ENCODE data around the gene OCIAD2.

- TF ChIP-seq, protein P1, sequence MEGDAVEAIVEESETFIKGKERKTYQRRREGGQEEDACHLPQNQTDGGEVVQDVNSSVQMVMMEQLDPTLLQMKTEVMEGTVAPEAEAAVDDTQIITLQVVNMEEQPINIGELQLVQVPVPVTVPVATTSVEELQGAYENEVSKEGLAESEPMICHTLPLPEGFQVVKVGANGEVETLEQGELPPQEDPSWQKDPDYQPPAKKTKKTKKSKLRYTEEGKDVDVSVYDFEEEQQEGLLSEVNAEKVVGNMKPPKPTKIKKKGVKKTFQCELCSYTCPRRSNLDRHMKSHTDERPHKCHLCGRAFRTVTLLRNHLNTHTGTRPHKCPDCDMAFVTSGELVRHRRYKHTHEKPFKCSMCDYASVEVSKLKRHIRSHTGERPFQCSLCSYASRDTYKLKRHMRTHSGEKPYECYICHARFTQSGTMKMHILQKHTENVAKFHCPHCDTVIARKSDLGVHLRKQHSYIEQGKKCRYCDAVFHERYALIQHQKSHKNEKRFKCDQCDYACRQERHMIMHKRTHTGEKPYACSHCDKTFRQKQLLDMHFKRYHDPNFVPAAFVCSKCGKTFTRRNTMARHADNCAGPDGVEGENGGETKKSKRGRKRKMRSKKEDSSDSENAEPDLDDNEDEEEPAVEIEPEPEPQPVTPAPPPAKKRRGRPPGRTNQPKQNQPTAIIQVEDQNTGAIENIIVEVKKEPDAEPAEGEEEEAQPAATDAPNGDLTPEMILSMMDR (IDR thresholded peaks at IDR 0.05; ENCODE audit: low read depth, low read length, missing input control): no peak
- TF ChIP-seq RXRA (IDR thresholded peaks at IDR 0.05) (no peak), TAF1 (conservative IDR thresholded peaks at IDR 0.05) (no peak), JUND (IDR thresholded peaks at IDR 0.05) (no peak), YY1 (IDR thresholded peaks at IDR 0.05) (no peak), GABPA (IDR thresholded peaks at IDR 0.05 in 1 of 2, conservative IDR thresholded peaks at IDR 0.05 in 1 of 2) (no peak), SP1 (IDR thresholded peaks at IDR 0.05) (no peak), RAD21 (IDR thresholded peaks at IDR 0.05) (no peak), ATF3 (IDR thresholded peaks at IDR 0.05) (no peak), REST (IDR thresholded peaks at IDR 0.05) (no peak), HNF4G (IDR thresholded peaks at IDR 0.05) (no peak)
- TF ChIP-seq, protein P2, sequence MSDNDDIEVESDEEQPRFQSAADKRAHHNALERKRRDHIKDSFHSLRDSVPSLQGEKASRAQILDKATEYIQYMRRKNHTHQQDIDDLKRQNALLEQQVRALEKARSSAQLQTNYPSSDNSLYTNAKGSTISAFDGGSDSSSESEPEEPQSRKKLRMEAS (IDR thresholded peaks at IDR 0.05): no peak
- TF ChIP-seq, protein P3, sequence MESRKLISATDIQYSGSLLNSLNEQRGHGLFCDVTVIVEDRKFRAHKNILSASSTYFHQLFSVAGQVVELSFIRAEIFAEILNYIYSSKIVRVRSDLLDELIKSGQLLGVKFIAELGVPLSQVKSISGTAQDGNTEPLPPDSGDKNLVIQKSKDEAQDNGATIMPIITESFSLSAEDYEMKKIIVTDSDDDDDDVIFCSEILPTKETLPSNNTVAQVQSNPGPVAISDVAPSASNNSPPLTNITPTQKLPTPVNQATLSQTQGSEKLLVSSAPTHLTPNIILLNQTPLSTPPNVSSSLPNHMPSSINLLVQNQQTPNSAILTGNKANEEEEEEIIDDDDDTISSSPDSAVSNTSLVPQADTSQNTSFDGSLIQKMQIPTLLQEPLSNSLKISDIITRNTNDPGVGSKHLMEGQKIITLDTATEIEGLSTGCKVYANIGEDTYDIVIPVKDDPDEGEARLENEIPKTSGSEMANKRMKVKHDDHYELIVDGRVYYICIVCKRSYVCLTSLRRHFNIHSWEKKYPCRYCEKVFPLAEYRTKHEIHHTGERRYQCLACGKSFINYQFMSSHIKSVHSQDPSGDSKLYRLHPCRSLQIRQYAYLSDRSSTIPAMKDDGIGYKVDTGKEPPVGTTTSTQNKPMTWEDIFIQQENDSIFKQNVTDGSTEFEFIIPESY (IDR thresholded peaks at IDR 0.05): no peak
Observed at GRCh38 chr4:48924416-48924815, 17.8 kb upstream of the OCIAD2 start.
